Peyer's patch (tissue), 4 donors: ENCODE data around the gene OR14K1.

Source experiments
- CTCF ChIP-seq, 6 experiments: fragments of 450-650 bp in 4 of 6; fragments of 200-600 bp in 2 of 6; sonication (generic) in 1 of 6; IDR thresholded peaks; one replicate each; pipeline ENCODE4 v1.5.1; 2017 to 2019; ENCODE audit warnings: antibody characterized with exemption in 6 of 6, mild to moderate bottlenecking in 3 of 6, moderate library complexity in 1 of 6
- POLR2A ChIP-seq, 2 donors: fragments of 450-650 bp; IDR thresholded peaks; one replicate each; pipeline ENCODE4 v1.5.1; 2017; ENCODE audit warnings: antibody characterized with exemption in 2 of 2, mild to moderate bottlenecking in 2 of 2, moderate library complexity in 2 of 2

GRCh38 chr1:247741756-247742155, 3.3 kb downstream of the OR14K1 start:
- no peak for TF ChIP-seq CTCF (IDR thresholded peaks at IDR 0.05)
- TF ChIP-seq POLR2A (IDR thresholded peaks at IDR 0.05) = no peak
